HEK293T (cell line): ENCODE measurements around the gene FCN2.

Experiments used
- CTCF ChIA-PET: fragments of 350-600 bp; formaldehyde crosslinking; extraction: SDS; loops from one replicate; lab custom pipeline; 2021; ENCODE audit warnings: antibody characterized with exemption, inconsistent platforms; lab: Yijun Ruan, JAX
- POLR2A ChIA-PET: fragments of 350-600 bp; formaldehyde crosslinking; extraction: SDS; loops from one replicate; lab custom pipeline; 2020; ENCODE audit warnings: antibody characterized with exemption, inconsistent platforms; lab: Yijun Ruan, JAX
- DNase-seq: peaks from one replicate; pipeline ENCODE4 v3.0.0; 2012; ENCODE audit warnings: mixed read lengths; ENCODE audit errors: extremely low spot score
- ARNT ChIP-seq: fragments of 450-650 bp; IDR thresholded peaks from 2 replicates; pipeline ENCODE4 v1.6.1; 2017; ENCODE audit warnings: mild to moderate bottlenecking
- BHLHE40 ChIP-seq: fragments of 450-650 bp; IDR thresholded peaks from 2 replicates; pipeline ENCODE4 v1.6.1; 2016; ENCODE audit warnings: mild to moderate bottlenecking, moderate library complexity, borderline replicate concordance
- CTBP1 ChIP-seq: fragments of 450-650 bp; IDR thresholded peaks from 2 replicates; pipeline ENCODE4 v1.6.1; 2016; ENCODE audit warnings: borderline replicate concordance
- ELF4 ChIP-seq: fragments of 450-650 bp; IDR thresholded peaks from 2 replicates; pipeline ENCODE4 v1.6.1; 2017; ENCODE audit warnings: antibody characterized with exemption
- FOXA1 ChIP-seq: fragments of 450-650 bp; IDR thresholded peaks from 2 replicates; pipeline ENCODE4 v1.6.1; 2016; ENCODE audit warnings: mild to moderate bottlenecking
- FOXK2 ChIP-seq: fragments of 450-650 bp; IDR thresholded peaks from 2 replicates; pipeline ENCODE4 v1.6.1; 2016; ENCODE audit warnings: mild to moderate bottlenecking
- FOXM1 ChIP-seq: fragments of 450-650 bp; IDR thresholded peaks from 2 replicates; pipeline ENCODE4 v1.6.1; 2017; ENCODE audit warnings: mild to moderate bottlenecking, borderline replicate concordance
- HDGF ChIP-seq: fragments of 450-650 bp; IDR thresholded peaks from 2 replicates; pipeline ENCODE4 v1.6.1; 2017; ENCODE audit warnings: antibody characterized with exemption, borderline replicate concordance
- L3MBTL2 ChIP-seq: fragments of 450-650 bp; conservative IDR thresholded peaks from 2 replicates; pipeline ENCODE4 v1.6.1; 2016; ENCODE audit warnings: mild to moderate bottlenecking
- LEF1 ChIP-seq: fragments of 450-650 bp; IDR thresholded peaks from 2 replicates; pipeline ENCODE4 v1.6.1; 2017; ENCODE audit warnings: mild to moderate bottlenecking, borderline replicate concordance
- NFRKB ChIP-seq: fragments of 450-650 bp; IDR thresholded peaks from 2 replicates; pipeline ENCODE4 v1.6.1; 2016; ENCODE audit warnings: mild to moderate bottlenecking, moderate library complexity
- SP1 ChIP-seq: fragments of 450-650 bp; IDR thresholded peaks from 2 replicates; pipeline ENCODE4 v1.6.1; 2017
- SUZ12 ChIP-seq: fragments of 450-650 bp; IDR thresholded peaks from 2 replicates; pipeline ENCODE4 v1.6.1; 2016; ENCODE audit warnings: mild to moderate bottlenecking
- TARDBP ChIP-seq: fragments of 450-650 bp; IDR thresholded peaks from 2 replicates; pipeline ENCODE4 v1.6.1; 2016
- ZNF384 ChIP-seq: fragments of 450-650 bp; IDR thresholded peaks from 2 replicates; pipeline ENCODE4 v1.6.1; 2016
- TF ChIP-seq, protein P1 (sequence below): fragments of 450-650 bp; IDR thresholded peaks from 2 replicates; pipeline ENCODE4 v1.6.1; 2016

FCN2 gene

DNA sequence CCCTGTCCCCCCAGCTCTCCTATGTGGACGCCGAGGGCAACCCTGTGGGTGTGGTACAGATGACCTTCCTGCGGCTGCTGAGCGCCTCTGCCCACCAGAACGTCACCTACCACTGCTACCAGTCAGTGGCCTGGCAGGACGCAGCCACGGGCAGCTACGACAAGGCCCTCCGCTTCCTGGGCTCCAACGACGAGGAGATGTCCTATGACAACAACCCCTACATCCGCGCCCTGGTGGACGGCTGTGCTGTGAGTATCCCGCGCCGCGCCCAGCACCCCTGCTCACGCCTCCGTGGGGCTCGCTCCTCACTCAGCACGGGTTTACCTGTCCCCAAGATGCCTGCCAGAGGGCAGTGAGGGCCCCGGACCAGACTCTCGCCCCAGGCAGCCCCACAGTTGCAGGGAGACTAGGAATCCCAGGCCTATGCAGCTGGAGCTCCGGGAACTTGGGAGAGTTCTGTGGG is 45.6 kb upstream of the FCN2 start:
- CTCF ChIA-PET, result no interaction called here
- POLR2A ChIA-PET, result no interaction called here
- TF ChIP-seq ZNF384 (no peak), FOXA1 (no peak), SP1 (no peak), BHLHE40 (no peak)
- no peak for DNase-seq

DNA sequence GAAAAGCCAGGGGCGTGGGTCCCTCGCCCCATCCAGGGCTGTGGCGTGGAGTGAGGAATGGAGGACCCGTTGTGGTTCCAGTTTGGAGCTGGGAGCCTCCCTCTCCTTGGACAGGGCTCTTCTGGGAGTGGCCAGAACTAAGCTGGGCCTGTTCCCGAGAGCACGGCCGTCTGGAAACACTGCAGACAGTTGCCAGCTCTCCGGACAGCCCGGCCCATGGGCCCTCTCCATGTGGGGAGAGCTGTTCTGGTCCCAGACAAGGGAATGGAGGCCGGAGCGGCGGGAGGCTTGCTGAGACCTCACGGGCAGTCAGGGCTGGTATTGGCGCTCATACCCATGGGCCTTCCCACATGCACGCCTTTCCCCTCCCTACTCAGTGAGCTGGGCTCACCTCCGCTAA is 45.2 kb upstream of the FCN2 start:
- no peak for TF ChIP-seq ZNF384
- TF ChIP-seq SUZ12, result no peak
- no peak for TF ChIP-seq LEF1
- no peak for TF ChIP-seq BHLHE40
- no peak for TF ChIP-seq ELF4
- no peak for TF ChIP-seq L3MBTL2
- TF ChIP-seq FOXA1, result no peak
- no peak for TF ChIP-seq FOXK2
- no peak for TF ChIP-seq NFRKB
- TF ChIP-seq TARDBP, result no peak
- no peak for TF ChIP-seq FOXM1
- no peak for TF ChIP-seq CTBP1
- no peak for TF ChIP-seq SP1
- TF ChIP-seq, protein P1, sequence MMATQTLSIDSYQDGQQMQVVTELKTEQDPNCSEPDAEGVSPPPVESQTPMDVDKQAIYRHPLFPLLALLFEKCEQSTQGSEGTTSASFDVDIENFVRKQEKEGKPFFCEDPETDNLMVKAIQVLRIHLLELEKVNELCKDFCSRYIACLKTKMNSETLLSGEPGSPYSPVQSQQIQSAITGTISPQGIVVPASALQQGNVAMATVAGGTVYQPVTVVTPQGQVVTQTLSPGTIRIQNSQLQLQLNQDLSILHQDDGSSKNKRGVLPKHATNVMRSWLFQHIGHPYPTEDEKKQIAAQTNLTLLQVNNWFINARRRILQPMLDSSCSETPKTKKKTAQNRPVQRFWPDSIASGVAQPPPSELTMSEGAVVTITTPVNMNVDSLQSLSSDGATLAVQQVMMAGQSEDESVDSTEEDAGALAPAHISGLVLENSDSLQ, result no peak
- no peak for TF ChIP-seq HDGF
- TF ChIP-seq ARNT, result no peak
- DNase-seq, result no peak
- CTCF ChIA-PET, result no interaction called here
- POLR2A ChIA-PET, result no interaction called here

DNA sequence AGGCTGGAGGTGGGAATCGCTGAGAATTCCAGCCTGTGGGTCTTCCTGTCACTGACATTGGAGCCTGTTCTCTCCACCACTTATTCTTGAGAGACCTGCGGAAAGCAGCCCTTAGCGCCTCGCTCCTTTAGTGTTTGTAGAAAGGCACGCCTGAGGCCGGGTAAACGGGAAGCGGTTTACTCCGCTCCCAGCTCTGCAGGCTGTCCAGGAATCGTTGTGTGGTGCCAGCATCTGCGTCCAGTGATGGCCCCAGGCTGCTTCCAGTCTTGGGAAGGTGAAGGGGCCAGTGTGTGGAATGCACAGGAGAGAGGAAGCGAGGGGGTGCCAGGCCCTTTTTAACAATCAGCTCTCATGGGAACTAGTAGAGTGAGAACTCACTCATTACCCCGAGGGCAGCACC is 44.6 kb upstream of the FCN2 start:
- TF ChIP-seq HDGF (no peak), L3MBTL2 (no peak), SP1 (no peak), NFRKB (no peak), ELF4 (no peak), LEF1 (no peak), ZNF384 (no peak), TARDBP (no peak), FOXM1 (no peak), SUZ12 (no peak), CTBP1 (no peak), FOXK2 (no peak), FOXA1 (no peak), ARNT (no peak), BHLHE40 (no peak)
- TF ChIP-seq, protein P1, result no peak
- POLR2A ChIA-PET, result no interaction called here
- CTCF ChIA-PET, result no interaction called here

DNA sequence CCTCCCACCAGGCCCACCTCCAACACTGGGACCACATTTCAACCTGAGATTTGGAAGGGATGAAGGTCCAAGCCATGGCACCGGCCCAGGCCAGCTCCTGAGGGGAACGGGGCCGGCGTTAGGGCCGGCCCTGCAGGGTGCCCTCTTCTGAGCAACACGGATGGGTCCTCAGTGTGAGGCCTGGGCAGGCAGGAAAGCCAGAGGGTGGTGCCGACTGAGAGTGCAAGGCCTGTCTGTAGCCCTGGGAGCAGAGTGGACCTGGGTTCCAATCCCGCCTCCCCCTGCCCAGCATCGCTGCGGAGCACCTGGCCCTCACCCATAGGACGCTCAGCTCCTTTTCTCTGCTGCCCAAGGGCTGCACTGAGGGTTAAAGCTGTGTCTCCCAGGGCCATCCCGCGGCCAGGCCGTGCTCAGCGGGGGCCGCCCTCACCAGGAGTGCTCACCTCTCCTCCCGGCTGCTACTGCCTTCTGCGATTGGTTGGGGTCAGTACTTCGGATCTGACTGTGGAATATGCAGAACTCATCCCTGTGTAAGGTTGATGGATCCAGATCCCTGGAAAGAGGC is 44.1 kb upstream of the FCN2 start:
- no peak for DNase-seq
- POLR2A ChIA-PET, result no interaction called here
- TF ChIP-seq ZNF384 (no peak), ELF4 (no peak), BHLHE40 (no peak), FOXM1 (no peak), CTBP1 (no peak), LEF1 (no peak), SUZ12 (no peak)
- CTCF ChIA-PET, result no interaction called here

More for the DNA sequence above, 44.6 kb upstream of the FCN2 start:
- DNase-seq, result no peak

DNA sequence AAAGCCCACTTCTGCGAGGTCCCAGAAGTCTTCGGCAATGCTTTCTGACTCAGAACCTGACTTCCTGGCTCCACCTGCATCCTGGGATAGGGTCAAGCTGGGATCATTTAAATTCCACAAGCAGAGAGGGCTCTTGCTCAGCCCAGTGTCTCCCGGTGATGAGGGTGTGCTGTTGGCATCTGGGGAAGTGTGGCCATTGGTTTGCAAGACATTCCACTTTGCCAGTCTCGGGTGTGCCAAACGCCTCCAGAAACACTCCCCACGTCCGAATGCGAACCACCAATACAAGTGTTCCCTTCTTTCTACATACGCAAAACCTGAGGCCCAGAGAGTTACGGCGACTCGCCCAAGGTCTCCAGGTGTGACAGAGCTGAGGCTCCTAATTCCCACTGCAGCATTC is 43.1 kb upstream of the FCN2 start:
- DNase-seq, result no peak
- ChIA-PET CTCF (no interaction called here), POLR2A (no interaction called here)
- TF ChIP-seq HDGF, result no peak
- no peak for TF ChIP-seq NFRKB
- TF ChIP-seq, protein P1, result no peak
- no peak for TF ChIP-seq TARDBP
- no peak for TF ChIP-seq BHLHE40
- no peak for TF ChIP-seq FOXM1
- no peak for TF ChIP-seq FOXA1
- no peak for TF ChIP-seq L3MBTL2
- TF ChIP-seq SP1, result no peak
- no peak for TF ChIP-seq ZNF384

DNA sequence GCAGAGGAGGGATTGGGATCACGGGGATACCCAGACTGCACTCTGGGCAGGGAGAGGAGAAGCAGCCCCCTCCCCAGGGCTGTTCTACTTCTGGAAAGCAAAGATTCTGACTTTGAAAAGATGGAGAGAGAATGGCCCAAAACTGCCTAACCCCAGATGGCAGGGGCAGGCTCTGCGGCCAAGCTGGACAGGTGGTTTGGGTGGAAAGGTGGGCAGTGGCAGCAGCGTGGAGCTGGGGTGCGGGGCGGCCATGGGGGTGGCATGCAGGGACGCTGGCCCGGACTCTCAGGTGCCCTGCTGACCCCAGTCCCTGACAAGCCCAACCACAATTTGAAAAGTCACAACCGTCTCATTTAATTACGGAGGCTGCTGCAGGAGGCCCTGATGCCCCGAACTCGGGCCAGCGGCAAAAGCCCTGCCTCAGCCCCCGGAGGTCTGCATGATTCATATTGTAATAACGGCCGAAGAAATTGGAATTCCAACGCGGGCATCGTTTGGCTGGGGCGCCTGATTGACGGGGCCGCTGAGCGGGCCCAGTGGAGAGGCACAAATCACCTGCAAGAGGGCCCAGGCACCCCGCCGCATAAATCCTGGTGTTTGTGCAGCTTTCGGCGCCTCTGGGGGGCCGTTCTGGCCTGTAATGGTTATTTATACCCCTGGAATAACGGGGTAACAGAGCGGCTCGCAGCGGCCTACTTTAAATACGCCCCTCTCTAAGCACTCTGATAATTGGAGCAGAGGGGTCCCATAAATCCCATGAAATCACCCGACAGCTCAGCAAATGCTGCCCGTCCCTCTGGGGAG is 41.8 kb upstream of the FCN2 start:
- DNase-seq, result no peak
- POLR2A ChIA-PET, result interaction anchor here (1.4 kb wide), 1 partner anchor 18 kb away, joined by 4 read pairs; no protein-coding TSS in a partner anchor
- CTCF ChIA-PET, result no interaction called here
- TF ChIP-seq FOXM1 (no peak), BHLHE40 (no peak), HDGF (no peak), ARNT (no peak), LEF1 (no peak), FOXK2 (no peak), SP1 (no peak), L3MBTL2 (no peak)
- TF ChIP-seq, protein P1, result no peak
